ENCODE measurements around the gene CFAP97D2.

The CFAP97D2 gene

GRCh38 chr13:114199954-114200353, 20.9 kb downstream of the CFAP97D2 start:
- no peak for DNase-seq (ENCODE audit: low read depth, low spot score)

GRCh38 chr13:114200399-114200911, 21.4 kb downstream of the CFAP97D2 start:
- no peak for DNase-seq (ENCODE audit: low read depth, low spot score)

GRCh38 chr13:114202581-114202980, 23.5 kb downstream of the CFAP97D2 start:
- no peak for DNase-seq (ENCODE audit: low read depth, low spot score)

GRCh38 chr13:114203536-114203935, 24.5 kb downstream of the CFAP97D2 start:
- DNase-seq (ENCODE audit: low read depth, low spot score): no peak

- DNase-seq (ENCODE audit: low read depth, low spot score): no peak
Observed at GRCh38 chr13:114204894-114205293, 25.8 kb downstream of the CFAP97D2 start.

- no peak for DNase-seq (ENCODE audit: low read depth, low spot score)
Observed at GRCh38 chr13:114208134-114208533, 29.1 kb downstream of the CFAP97D2 start.

GRCh38 chr13:114211446-114212157, 32.5 kb downstream of the CFAP97D2 start:
- no peak for DNase-seq (ENCODE audit: low read depth, low spot score)

- no peak for DNase-seq (ENCODE audit: low read depth, low spot score)
Observed at GRCh38 chr13:114212158-114212495, 33.1 kb downstream of the CFAP97D2 start.

GRCh38 chr13:114213980-114214379, 34.9 kb downstream of the CFAP97D2 start:
- no peak for DNase-seq (ENCODE audit: low read depth, low spot score)

- no peak for DNase-seq (ENCODE audit: low read depth, low spot score)
Observed at GRCh38 chr13:114219392-114219791, 40.3 kb downstream of the CFAP97D2 start.

- DNase-seq (ENCODE audit: low read depth, low spot score): peak; percentile 60
Observed at GRCh38 chr13:114222461-114222968, 43.5 kb downstream of the CFAP97D2 start.

GRCh38 chr13:114224201-114224600, 45.1 kb downstream of the CFAP97D2 start:
- DNase-seq (ENCODE audit: low read depth, low spot score): no peak

GRCh38 chr13:114225610-114226009, 46.6 kb downstream of the CFAP97D2 start:
- no peak for DNase-seq (ENCODE audit: low read depth, low spot score)

GRCh38 chr13:114226088-114226487, 47.0 kb downstream of the CFAP97D2 start:
- DNase-seq (ENCODE audit: low read depth, low spot score): no peak

GRCh38 chr13:114226699-114227323, 47.8 kb downstream of the CFAP97D2 start:
- peak; percentile 51 for DNase-seq (ENCODE audit: low read depth, low spot score)

GRCh38 chr13:114227528-114227927, 48.5 kb downstream of the CFAP97D2 start:
- DNase-seq (ENCODE audit: low read depth, low spot score): no peak

- no peak for DNase-seq (ENCODE audit: low read depth, low spot score)
Observed at GRCh38 chr13:114228176-114228575, 49.1 kb downstream of the CFAP97D2 start.

GRCh38 chr13:114229506-114229905, 50.4 kb downstream of the CFAP97D2 start:
- DNase-seq (ENCODE audit: low read depth, low spot score): no peak

- DNase-seq (ENCODE audit: low read depth, low spot score): no peak
Observed at GRCh38 chr13:114230117-114230516, 51.1 kb downstream of the CFAP97D2 start.

GRCh38 chr13:114230575-114230974, 51.5 kb downstream of the CFAP97D2 start:
- no peak for DNase-seq (ENCODE audit: low read depth, low spot score)

GRCh38 chr13:114231886-114232285, 52.8 kb downstream of the CFAP97D2 start:
- no peak for DNase-seq (ENCODE audit: low read depth, low spot score)

- DNase-seq (ENCODE audit: low read depth, low spot score): no peak
Observed at GRCh38 chr13:114234266-114234644, 55.2 kb downstream of the CFAP97D2 start.
